Esophagus squamous epithelium (tissue), 5 donors: Measurements from ENCODE around the gene DTWD2. TPM values are rescaled to one million over a fixed set of nuclear protein-coding genes. Genes with fewer than 3 reads are reported as not detected.
"Not testable (repeated sequence)": the region's sequence is repeated elsewhere in the genome, so short reads cannot be mapped to it uniquely, and the experiment has no call there.

Experiments used
- DNase-seq: peaks from one replicate; lab custom pipeline; 2025; lab: John Stamatoyannopoulos, UW
- H3K27ac ChIP-seq, 4 donors: fragments of 200-600 bp; sonication (generic); one replicate each; pipeline ENCODE4 v1.5.1; 2016 to 2019; ENCODE audit warnings: mild to moderate bottlenecking in 1 of 4
- H3K27me3 ChIP-seq, 4 donors: fragments of 200-600 bp; sonication (generic); 1 replicate in 3 of 4; 2 replicates in 1 of 4; pipeline versions ENCODE4 v1.5.1 to v1.6.0; 2017 to 2021; ENCODE audit warnings: antibody characterized with exemption in 1 of 4
- H3K36me3 ChIP-seq, 3 donors: fragments of 200-600 bp; sonication (generic); one replicate each; pipeline ENCODE4 v1.5.1; 2016 to 2019
- H3K4me1 ChIP-seq, 3 donors: fragments of 200-600 bp; sonication (generic); one replicate each; pipeline ENCODE4 v1.5.1; 2017 to 2019
- H3K4me3 ChIP-seq, 4 donors: fragments of 200-600 bp; sonication (generic); 1 replicate in 3 of 4; 2 replicates in 1 of 4; pipeline ENCODE4 v1.5.1; 2016 to 2019; ENCODE audit warnings: mild to moderate bottlenecking in 2 of 4, moderate library complexity in 1 of 4
- H3K9me3 ChIP-seq, 3 donors: fragments of 200-600 bp; sonication (generic); one replicate each; pipeline ENCODE4 v1.5.1; 2016 to 2019
- POLR2A ChIP-seq, 4 donors: fragments of 450-650 bp; IDR thresholded peaks; one replicate each; pipeline ENCODE4 v1.6.1; 2017; ENCODE audit warnings: antibody characterized with exemption in 4 of 4, mild to moderate bottlenecking in 4 of 4, moderate library complexity in 3 of 4
- whole genome bisulfite sequencing, 2 donors: methylation state at CpG; one replicate each; pipeline ENCODE4 v1.1.5; 2018; 5-methylcytosine and 5-hydroxymethylcytosine counted together
- intact Hi-C: fragments of 100-400 bp; cut with DNase I; formaldehyde crosslinking; loops from one replicate; pipeline ENCODE4 v1.15.0; 2022
- total RNA-seq, 4 donors: library from RNA; depleted of rRNA; stranded (reverse); fragments of >200 nt; gene quantifications; one replicate each; pipeline ENCODE4 v1.1.0, GENCODE V29; 2016
- TF ChIP-seq, protein P1 (sequence below), 6 experiments: fragments of 450-650 bp in 4 of 6; fragments of 200-600 bp in 2 of 6; sonication (generic) in 2 of 6; IDR thresholded peaks; one replicate each; pipeline ENCODE4 v1.5.1; 2016 to 2019; ENCODE audit warnings: antibody characterized with exemption in 6 of 6, mild to moderate bottlenecking in 4 of 6, moderate library complexity in 4 of 6
- donor health status: DM: yes; HTN: yes; CAD: no.

DTWD2 gene
- total RNA-seq, 4 donors from 2014 or later: 7.4 to 11.5 (median 9.9) TPM

GRCh38 chr5:118963169-118963568 lies 25.2 kb downstream of the DTWD2 start:
- Histone ChIP-seq H3K36me3 (no peaks in the 10 kb centered on the region), H3K27ac (no peak overlapping the region), H3K9me3 (no peaks in the 10 kb centered on the region), H3K4me1 (no peaks in the 10 kb centered on the region), H3K27me3 (no peaks in the 10 kb centered on the region), H3K4me3 (no peak overlapping the region)
- no peak for DNase-seq
- TF ChIP-seq POLR2A (IDR thresholded peaks at IDR 0.05): no peak
- TF ChIP-seq, protein P1, sequence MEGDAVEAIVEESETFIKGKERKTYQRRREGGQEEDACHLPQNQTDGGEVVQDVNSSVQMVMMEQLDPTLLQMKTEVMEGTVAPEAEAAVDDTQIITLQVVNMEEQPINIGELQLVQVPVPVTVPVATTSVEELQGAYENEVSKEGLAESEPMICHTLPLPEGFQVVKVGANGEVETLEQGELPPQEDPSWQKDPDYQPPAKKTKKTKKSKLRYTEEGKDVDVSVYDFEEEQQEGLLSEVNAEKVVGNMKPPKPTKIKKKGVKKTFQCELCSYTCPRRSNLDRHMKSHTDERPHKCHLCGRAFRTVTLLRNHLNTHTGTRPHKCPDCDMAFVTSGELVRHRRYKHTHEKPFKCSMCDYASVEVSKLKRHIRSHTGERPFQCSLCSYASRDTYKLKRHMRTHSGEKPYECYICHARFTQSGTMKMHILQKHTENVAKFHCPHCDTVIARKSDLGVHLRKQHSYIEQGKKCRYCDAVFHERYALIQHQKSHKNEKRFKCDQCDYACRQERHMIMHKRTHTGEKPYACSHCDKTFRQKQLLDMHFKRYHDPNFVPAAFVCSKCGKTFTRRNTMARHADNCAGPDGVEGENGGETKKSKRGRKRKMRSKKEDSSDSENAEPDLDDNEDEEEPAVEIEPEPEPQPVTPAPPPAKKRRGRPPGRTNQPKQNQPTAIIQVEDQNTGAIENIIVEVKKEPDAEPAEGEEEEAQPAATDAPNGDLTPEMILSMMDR (IDR thresholded peaks at IDR 0.05): no peak
- intact Hi-C loops: no loop called here

GRCh38 chr5:118960557-118960956 lies 27.8 kb downstream of the DTWD2 start:
- H3K36me3 ChIP-seq: no peaks in the 10 kb centered on the region
- no peaks in the 10 kb centered on the region for H3K9me3 ChIP-seq
- WGBS, 2 donors: 96 to 100% methylated on average over 1 of the region's 1 CpG
- intact Hi-C loops: no loop called here
- no peaks in the 10 kb centered on the region for H3K4me1 ChIP-seq
- TF ChIP-seq POLR2A (IDR thresholded peaks at IDR 0.05): no peak
- TF ChIP-seq, protein P1 (IDR thresholded peaks at IDR 0.05): no peak
- no peak overlapping the region for H3K4me3 ChIP-seq
- no peak for DNase-seq
- H3K27ac ChIP-seq: no peak overlapping the region
- no peaks in the 10 kb centered on the region for H3K27me3 ChIP-seq

DNA sequence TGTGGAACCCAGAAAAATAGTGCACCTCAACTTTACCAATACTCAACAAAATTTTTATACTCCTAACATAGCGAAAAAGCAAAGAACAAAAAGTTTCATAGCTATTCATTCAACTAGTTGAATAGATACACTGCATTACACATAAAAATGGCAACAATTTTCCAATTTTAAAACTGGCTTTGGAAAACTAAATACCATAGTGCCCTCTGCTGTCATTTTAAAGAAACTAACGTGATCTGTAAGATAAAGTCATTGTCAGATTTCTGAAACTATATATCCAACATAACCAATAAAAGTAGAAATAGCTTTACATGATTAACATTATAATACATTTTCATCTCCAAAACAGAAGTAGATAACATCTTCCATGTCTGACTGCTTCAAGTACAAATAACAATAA lies 31.6 kb downstream of the DTWD2 start:
- no peaks in the 10 kb centered on the region for H3K9me3 ChIP-seq
- intact Hi-C loops: no loop called here
- H3K36me3 ChIP-seq: no peaks in the 10 kb centered on the region
- no peaks in the 10 kb centered on the region for H3K27me3 ChIP-seq
- H3K4me1 ChIP-seq: no peaks in the 10 kb centered on the region
- TF ChIP-seq, protein P1 (IDR thresholded peaks at IDR 0.05): peak in 1 of 6 experiments; percentile 28
- TF ChIP-seq POLR2A (IDR thresholded peaks at IDR 0.05): no peak
- no peak overlapping the region for H3K4me3 ChIP-seq
- DNase-seq: no peak
- 44 to 59% methylated on average over 2 of the region's 2 CpGs for WGBS, 2 donors
- no peak overlapping the region for H3K27ac ChIP-seq

GRCh38 chr5:118953652-118954005 lies 34.7 kb downstream of the DTWD2 start:
- H3K4me3 ChIP-seq: no peak overlapping the region
- no peaks in the 10 kb centered on the region for H3K27me3 ChIP-seq
- H3K4me1 ChIP-seq: no peaks in the 10 kb centered on the region
- no peaks in the 10 kb centered on the region for H3K9me3 ChIP-seq
- no peak overlapping the region for H3K27ac ChIP-seq
- no peak for TF ChIP-seq POLR2A (IDR thresholded peaks at IDR 0.05)
- TF ChIP-seq, protein P1 (IDR thresholded peaks at IDR 0.05): no peak
- intact Hi-C loops: no loop called here
- H3K36me3 ChIP-seq: no peaks in the 10 kb centered on the region
- DNase-seq: no peak

DNA sequence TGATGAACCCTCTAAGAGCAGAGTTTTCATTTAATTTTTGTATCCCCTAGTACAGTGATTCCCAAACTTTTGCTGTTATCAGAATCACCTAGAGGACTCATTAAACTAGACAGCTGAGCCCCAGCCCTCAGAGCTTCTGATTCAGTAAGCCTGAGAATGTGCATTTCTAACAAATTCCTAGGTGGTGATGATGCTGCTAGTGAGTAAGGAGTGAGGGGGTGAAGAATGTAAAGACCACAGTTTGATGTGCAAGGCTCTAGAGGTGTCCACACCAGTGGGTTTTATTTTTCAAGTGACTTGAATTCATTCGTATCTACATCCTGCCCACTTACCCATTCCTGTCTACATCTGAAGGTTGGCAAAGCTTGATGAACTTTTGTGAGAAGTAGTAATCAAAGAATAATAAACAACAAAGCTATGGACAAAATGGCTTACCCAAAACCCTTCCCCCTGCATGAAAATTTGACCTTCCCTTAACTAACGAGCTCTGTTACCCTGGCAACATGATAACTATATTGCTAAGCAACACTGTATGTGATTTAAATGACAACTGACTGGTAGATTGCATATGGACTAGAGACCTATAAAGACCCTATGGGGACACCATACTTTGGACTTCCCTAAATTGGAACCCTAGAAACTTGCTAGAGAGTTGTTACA lies 35.2 kb downstream of the DTWD2 start:
- intact Hi-C loops: no loop called here
- WGBS, 2 donors: 82 to 91% methylated on average over 2 of the region's 2 CpGs

DNA sequence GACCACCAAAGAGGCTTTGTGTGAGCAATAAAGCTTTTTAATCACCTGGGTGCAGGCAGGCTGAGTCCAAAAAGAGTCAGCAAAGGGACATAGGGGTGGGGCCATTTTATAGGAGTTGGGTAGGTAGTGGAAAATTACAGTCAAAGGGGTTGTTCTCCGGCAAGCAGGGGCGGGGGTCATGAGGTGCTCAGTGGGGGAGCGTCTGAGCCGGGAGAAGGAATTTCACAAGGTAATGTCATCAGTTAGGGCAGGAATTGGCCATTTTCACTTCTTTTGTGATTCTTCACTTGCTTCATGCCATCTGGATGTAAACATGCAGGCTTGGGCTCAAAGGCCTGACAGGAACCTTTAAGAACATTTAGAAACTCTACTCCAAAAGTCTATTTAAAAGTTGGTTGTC lies 36.0 kb downstream of the DTWD2 start:
- 94 to 97% methylated on average over 4 of the region's 4 CpGs for WGBS, 2 donors
- H3K27ac ChIP-seq, H3K27me3 ChIP-seq, H3K9me3 ChIP-seq, H3K4me1 ChIP-seq, H3K4me3 ChIP-seq, H3K36me3 ChIP-seq, DNase-seq, intact Hi-C loops: not testable (repeated sequence)

More for the DNA sequence above, 35.2 kb downstream of the DTWD2 start:
- Histone ChIP-seq H3K27me3 (no peaks in the 10 kb centered on the region), H3K4me3 (no peak overlapping the region), H3K36me3 (no peaks in the 10 kb centered on the region), H3K27ac (no peak overlapping the region), H3K9me3 (no peaks in the 10 kb centered on the region), H3K4me1 (no peaks in the 10 kb centered on the region)
- no peak for DNase-seq
- TF ChIP-seq, protein P1 (IDR thresholded peaks at IDR 0.05): no peak
- TF ChIP-seq POLR2A (IDR thresholded peaks at IDR 0.05): no peak

DNA sequence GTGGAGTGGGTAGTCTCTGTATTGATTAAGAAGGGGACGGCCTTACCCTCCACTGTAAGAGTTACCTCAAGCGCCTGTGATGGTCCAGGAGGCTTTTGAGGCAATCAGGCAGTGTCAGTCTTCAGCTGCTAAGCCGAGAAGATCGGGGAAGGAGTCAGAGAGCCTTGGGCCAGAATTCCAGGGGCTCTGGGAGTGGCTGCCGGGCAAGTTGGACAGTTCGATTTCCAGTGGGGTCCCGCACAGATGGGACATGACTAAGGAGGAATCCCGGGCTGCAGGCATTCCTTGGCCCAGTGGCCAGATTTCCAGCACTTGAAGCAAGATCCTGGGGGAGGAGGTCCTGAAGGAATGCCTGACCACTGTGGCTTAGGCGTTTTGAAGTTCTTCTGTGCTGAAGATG lies 38.0 kb downstream of the DTWD2 start:
- H3K9me3 ChIP-seq, H3K27me3 ChIP-seq, H3K4me3 ChIP-seq, intact Hi-C loops, H3K4me1 ChIP-seq, H3K27ac ChIP-seq, DNase-seq, H3K36me3 ChIP-seq: not testable (repeated sequence)
- WGBS, 2 donors: 89% methylated on average over 5 to 7 of the region's 9 CpGs
